K562 (cell line): ENCODE data around the gene NELFE. TPM values are rescaled to one million over a fixed set of nuclear protein-coding genes. Genes with fewer than 3 reads are reported as not detected.

Experiments used
- IRF1 ChIP-seq: sonication (generic); formaldehyde crosslinking; IDR thresholded peaks from 2 replicates; pipeline ENCODE4 v1.8.0; 2022; ENCODE audit warnings: missing genetic modification reagents, mild to moderate bottlenecking, borderline replicate concordance
- MAFG ChIP-seq: fragments of 450-650 bp; conservative IDR thresholded peaks from 2 replicates; pipeline ENCODE4 v1.6.1; 2016; ENCODE audit warnings: missing genetic modification characterization, missing compliant biosample characterization
- RBM17 ChIP-seq: fragments of 200-400 bp; formaldehyde crosslinking; IDR thresholded peaks from 2 replicates; pipeline ENCODE4 v1.6.1; 2017; ENCODE audit warnings: low read depth, mild to moderate bottlenecking, low read length, borderline replicate concordance
- RNF219 ChIP-seq: fragments of 250-450 bp; sonication (Bioruptor Pico); IDR thresholded peaks from 2 replicates; pipeline ENCODE4 v1.5.0; 2022; ENCODE audit warnings: mild to moderate bottlenecking
- SPI1 ChIP-seq: IDR thresholded peaks from 2 replicates; pipeline ENCODE4 v1.6.1; 2011; ENCODE audit warnings: low read depth, low read length, control low read depth, borderline replicate concordance
- ZBTB40 ChIP-seq, 2 experiments: fragments of 450-650 bp in 1 of 2; sonication (generic) in 1 of 2; formaldehyde crosslinking in 1 of 2; IDR thresholded peaks; 2 replicates each; pipeline versions ENCODE4 v1.7.1 to v1.9.0; 2016 to 2022; ENCODE audit warnings: inconsistent platforms in 1 of 2, mild to moderate bottlenecking in 1 of 2, missing genetic modification reagents in 1 of 2
- ZFP36 ChIP-seq: fragments of 150-350 bp; IDR thresholded peaks from 2 replicates; pipeline ENCODE4 v1.6.1; 2018; ENCODE audit warnings: low read length, low read depth; ENCODE audit not compliant: partially characterized antibody
- ZNF609 ChIP-seq: sonication (generic); formaldehyde crosslinking; IDR thresholded peaks from 2 replicates; pipeline ENCODE4 v1.8.1; 2023; ENCODE audit warnings: missing genetic modification reagents, mild to moderate bottlenecking, borderline replicate concordance
- polyA plus RNA-seq, 8 experiments: library from polyadenylated mRNA; depleted of rRNA in 4 of 8; stranded (reverse) in 5 of 8; unstranded in 3 of 8; fragments of >200 nt; fragmentation: Nextera tagmentation in 2 of 8; fragmentation: Illumina TruSeq in 1 of 8; extraction: Ambion mirVana in 2 of 8; extraction: Trizol in 1 of 8; gene quantifications; 2 replicates each; pipeline versions ENCODE4 v1.2.1 to v1.2.3, GENCODE V29; 2011 to 2014; ENCODE audit warnings: inconsistent platforms in 1 of 8, missing spikeins in 1 of 8
- total RNA-seq, 7 experiments: library from RNA; depleted of rRNA in 6 of 7; stranded (reverse); fragments of >200 nt in 6 of 7; fragmentation: Illumina TruSeq in 2 of 7; extraction: Trizol in 2 of 7; gene quantifications; 2 replicates each; pipeline versions ENCODE4 v1.2.1 to v1.2.3, GENCODE V29; 2011 to 2021; ENCODE audit warnings: low replicate concordance in 1 of 7

NELFE gene
- total and polyA plus RNA-seq, 9 of the 15 experiments (the other 6 are each of a cell fraction or from before 2014, with no cell fraction given): 15.2 to 157 (median 91.5) TPM

GRCh38 chr6:31967926-31968320 is 9.2 kb upstream of the NELFE start (continued):
- TF ChIP-seq ZBTB40 (IDR thresholded peaks at IDR 0.05): no peak
- no peak for TF ChIP-seq ZBTB40 (CRISPR knock-in tag; IDR thresholded peaks at IDR 0.05)
- no peak for TF ChIP-seq IRF1
- TF ChIP-seq ZNF609 (CRISPR knock-in tag): no peak
- no peak for TF ChIP-seq ZFP36
- no peak for TF ChIP-seq MAFG (tag)
- no peak for TF ChIP-seq RNF219 (CRISPR knock-in tag)
- TF ChIP-seq RBM17: no peak
- TF ChIP-seq SPI1: no peak
